GM10266 (cell line): ENCODE measurements around the gene SPRED3.

ENCODE experiments used
- DNase-seq: peaks from one replicate; pipeline ENCODE4 v3.0.0; 2012; ENCODE audit errors: extremely low spot score
- TF ChIP-seq, protein P1 (sequence below): IDR thresholded peaks from 2 replicates; pipeline ENCODE4 v1.5.1; 2012; ENCODE audit warnings: mild to moderate bottlenecking, low read depth; ENCODE audit not compliant: control insufficient read depth, insufficient read depth; ENCODE audit errors: missing control alignments

The SPRED3 gene

DNA sequence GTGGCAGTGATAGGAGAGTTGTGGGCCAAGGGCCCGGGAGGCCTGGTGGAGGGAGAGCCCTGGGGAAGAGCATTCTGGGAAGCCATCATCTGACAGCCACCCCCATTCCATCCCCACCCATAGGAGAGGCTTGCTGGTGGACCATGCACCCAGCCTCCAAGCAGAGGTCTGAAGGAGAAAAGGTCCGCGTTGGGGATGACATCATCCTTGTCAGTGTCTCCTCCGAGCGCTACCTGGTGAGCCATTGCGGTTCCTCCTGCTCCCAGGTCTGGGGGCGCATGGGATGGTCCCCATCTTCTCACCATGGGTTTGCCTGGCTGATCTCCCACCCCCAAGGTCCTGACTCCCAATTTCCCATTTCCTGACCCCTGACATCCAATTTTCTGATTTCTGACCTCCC is 55.5 kb downstream of the SPRED3 start:
- no peak for DNase-seq
- TF ChIP-seq, protein P1, sequence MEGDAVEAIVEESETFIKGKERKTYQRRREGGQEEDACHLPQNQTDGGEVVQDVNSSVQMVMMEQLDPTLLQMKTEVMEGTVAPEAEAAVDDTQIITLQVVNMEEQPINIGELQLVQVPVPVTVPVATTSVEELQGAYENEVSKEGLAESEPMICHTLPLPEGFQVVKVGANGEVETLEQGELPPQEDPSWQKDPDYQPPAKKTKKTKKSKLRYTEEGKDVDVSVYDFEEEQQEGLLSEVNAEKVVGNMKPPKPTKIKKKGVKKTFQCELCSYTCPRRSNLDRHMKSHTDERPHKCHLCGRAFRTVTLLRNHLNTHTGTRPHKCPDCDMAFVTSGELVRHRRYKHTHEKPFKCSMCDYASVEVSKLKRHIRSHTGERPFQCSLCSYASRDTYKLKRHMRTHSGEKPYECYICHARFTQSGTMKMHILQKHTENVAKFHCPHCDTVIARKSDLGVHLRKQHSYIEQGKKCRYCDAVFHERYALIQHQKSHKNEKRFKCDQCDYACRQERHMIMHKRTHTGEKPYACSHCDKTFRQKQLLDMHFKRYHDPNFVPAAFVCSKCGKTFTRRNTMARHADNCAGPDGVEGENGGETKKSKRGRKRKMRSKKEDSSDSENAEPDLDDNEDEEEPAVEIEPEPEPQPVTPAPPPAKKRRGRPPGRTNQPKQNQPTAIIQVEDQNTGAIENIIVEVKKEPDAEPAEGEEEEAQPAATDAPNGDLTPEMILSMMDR = no peak

DNA sequence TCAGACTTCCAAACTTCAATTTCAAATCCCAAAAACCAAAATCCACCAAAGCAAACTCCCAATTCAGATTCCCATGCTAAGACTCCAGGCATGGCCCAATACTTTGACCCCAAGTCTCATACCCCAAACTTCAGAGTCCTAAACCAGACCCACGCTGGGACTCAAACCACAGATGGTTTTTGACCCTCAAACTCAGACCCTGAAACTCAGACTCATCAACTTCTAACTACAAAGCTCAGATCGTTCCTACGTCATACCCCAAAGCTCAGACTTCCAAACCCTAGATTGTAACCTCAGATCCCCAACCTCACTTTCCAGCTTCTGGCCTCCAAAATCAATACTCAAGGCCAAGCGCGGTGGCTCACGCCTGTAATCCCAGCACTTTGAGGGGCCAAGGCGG is 56.9 kb downstream of the SPRED3 start:
- TF ChIP-seq, protein P1 = no peak
- DNase-seq = no peak

DNA sequence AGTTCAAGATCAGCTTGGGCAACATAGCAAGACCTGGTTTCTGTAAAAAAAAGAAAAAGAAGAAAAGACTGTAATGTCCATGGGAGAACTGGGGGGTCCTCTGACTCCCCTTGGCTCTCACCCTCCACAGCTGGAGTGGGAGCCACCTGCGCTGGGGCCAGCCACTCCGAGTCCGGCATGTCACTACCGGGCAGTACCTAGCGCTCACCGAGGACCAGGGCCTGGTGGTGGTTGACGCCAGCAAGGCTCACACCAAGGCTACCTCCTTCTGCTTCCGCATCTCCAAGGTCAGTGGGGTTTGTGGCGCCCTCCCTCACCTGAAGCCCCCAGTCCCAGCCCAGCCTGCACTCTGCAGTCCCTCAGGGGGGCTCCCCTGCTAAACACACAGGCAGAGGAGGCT is 59.7 kb downstream of the SPRED3 start:
- TF ChIP-seq, protein P1 = no peak
- no peak for DNase-seq
